Naive B cell (primary cell): ENCODE measurements around the gene YEATS4. TPM values are rescaled to one million over a fixed set of nuclear protein-coding genes. Genes with fewer than 3 reads are reported as not detected.

Experiments used
- ATAC-seq, 2 donors: fragments of 150-1000 bp; cut with Tn5 transposase; 2 replicates each; pipeline ENCODE4 v1.10.0; 2021; ENCODE audit warnings: low read depth in 2 of 2, mild to moderate bottlenecking in 2 of 2, moderate library complexity in 2 of 2
- DNase-seq: peaks from one replicate; pipeline ENCODE4 v3.0.0; 2022
- H3K27ac Mint-ChIP-seq, 6 donors: one replicate each; pipeline ENCODE4 v1.8.0; 2020 to 2022; ENCODE audit warnings: mild to moderate bottlenecking in 6 of 6, mixed read lengths in 6 of 6, moderate library complexity in 5 of 6, inconsistent platforms in 2 of 6
- H3K27me3 Mint-ChIP-seq, 3 donors: one replicate each; pipeline ENCODE4 v1.8.0; 2021 to 2022; ENCODE audit warnings: mixed read lengths in 3 of 3, mild to moderate bottlenecking in 1 of 3
- H3K36me3 Mint-ChIP-seq, 2 donors: one replicate each; pipeline ENCODE4 v1.8.0; 2020 to 2022; ENCODE audit warnings: mixed read lengths in 2 of 2, inconsistent platforms in 1 of 2, mild to moderate bottlenecking in 1 of 2
- H3K4me1 Mint-ChIP-seq, 3 donors: one replicate each; pipeline ENCODE4 v1.8.0; 2020 to 2022; ENCODE audit warnings: mixed read lengths in 3 of 3, inconsistent platforms in 1 of 3, mild to moderate bottlenecking in 1 of 3, moderate library complexity in 1 of 3
- H3K4me3 Mint-ChIP-seq, 8 donors: one replicate each; pipeline ENCODE4 v1.8.0; 2020 to 2022; ENCODE audit warnings: mild to moderate bottlenecking in 8 of 8, mixed read lengths in 8 of 8, moderate library complexity in 8 of 8, inconsistent platforms in 2 of 8
- H3K9me3 Mint-ChIP-seq, 7 donors: one replicate each; pipeline ENCODE4 v1.8.0; 2020 to 2022; ENCODE audit warnings: mixed read lengths in 7 of 7, mild to moderate bottlenecking in 5 of 7, inconsistent platforms in 2 of 7, moderate library complexity in 1 of 7
- polyA plus RNA-seq, 6 donors: library from polyadenylated mRNA; unstranded; fragments of 300-500 nt; fragmentation: Illumina TruSeq; gene quantifications; one replicate each; pipeline ENCODE4 v1.2.3, GENCODE V29; 2021; ENCODE audit warnings: low read depth in 6 of 6

YEATS4 gene
- polyA plus RNA-seq, 6 donors from 2014 or later = 24.3 to 51.8 (median 45.7) TPM

DNA sequence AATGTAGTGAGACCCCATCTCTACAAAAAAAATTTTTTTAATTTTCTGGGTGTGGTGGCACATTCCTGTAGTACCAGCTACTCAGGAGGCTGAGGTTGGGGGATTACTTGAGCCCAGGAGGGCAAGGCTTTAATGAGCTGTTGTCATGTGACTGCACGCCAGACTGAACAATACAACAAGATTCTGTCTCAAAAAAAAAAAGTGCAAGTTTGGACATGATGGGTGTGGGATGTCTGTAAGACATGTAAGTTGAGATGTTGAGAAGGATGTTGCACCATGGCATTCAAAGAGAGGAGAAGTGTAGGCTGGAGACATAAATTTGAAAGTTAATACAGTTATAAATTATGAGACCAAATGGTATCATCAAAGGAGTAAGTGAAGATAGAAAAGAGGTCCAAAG, 23.5 kb downstream of the YEATS4 start:
- Mint-ChIP-seq H3K9me3 (peaks cover 0 to under 1% (median 0%) of the 10 kb centered on the region in 7 donors), H3K4me1 (peaks cover 0 to 10% (median 0%) of the 10 kb centered on the region in 3 donors), H3K4me3 (no peak overlapping the region), H3K36me3 (peaks cover 13 to 33% of the 10 kb centered on the region in 2 donors), H3K27me3 (no peaks in the 10 kb centered on the region), H3K27ac (peak overlapping the region in 2 of 6 donors; percentile 37 to 56)
- DNase-seq (no peak), ATAC-seq (no peak)

DNA sequence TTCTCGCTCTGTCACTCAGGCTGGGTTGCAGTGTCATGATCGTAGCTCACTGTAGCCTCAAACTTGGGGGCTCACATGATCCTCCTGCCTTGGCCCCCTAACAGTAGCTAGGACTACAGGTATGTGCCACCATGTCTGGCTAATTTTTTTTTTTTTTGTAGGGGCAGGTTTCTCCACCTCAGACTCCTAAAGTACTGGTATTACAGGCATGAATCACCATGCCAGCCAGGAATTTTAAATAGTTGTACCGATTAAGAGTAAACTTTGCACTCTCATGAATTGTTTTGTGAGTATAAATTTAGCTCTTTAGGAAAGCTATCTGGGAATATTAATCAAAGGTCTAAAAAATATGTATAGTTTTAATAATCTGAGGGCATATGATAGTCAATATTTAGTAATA, 25.5 kb downstream of the YEATS4 start:
- Mint-ChIP-seq H3K36me3 (peaks cover 0 to 17% of the 10 kb centered on the region in 2 donors), H3K9me3 (no peaks in the 10 kb centered on the region), H3K4me3 (no peak overlapping the region), H3K27ac (no peak overlapping the region), H3K4me1 (peaks cover 0 to 10% (median 0%) of the 10 kb centered on the region in 3 donors), H3K27me3 (no peaks in the 10 kb centered on the region)
- DNase-seq (no peak), ATAC-seq (no peak)

DNA sequence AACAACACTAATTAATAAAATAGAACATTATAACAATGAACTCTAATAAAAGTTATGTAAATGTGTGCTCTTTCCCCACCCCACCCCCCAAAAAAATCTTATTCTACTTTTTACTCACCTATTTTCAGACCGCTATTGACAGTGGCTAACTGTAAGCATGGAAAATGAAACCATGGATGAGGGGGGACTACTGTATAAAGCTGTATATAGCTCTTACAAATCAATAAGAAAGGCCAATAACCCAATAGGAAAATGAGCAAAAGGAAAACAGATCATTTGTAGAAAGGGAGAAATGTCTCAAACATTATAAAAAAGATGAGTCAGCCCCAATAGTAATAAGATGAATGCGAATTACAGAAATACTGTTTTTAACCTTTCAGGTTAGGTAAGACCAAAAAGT, 27.4 kb downstream of the YEATS4 start:
- Mint-ChIP-seq H3K4me3 (no peak overlapping the region), H3K4me1 (peaks cover 0 to 7% (median 0%) of the 10 kb centered on the region in 3 donors), H3K27me3 (no peaks in the 10 kb centered on the region), H3K36me3 (peaks cover 0 to 24% of the 10 kb centered on the region in 2 donors), H3K9me3 (no peaks in the 10 kb centered on the region), H3K27ac (no peak overlapping the region)
- DNase-seq (no peak), ATAC-seq (no peak)

DNA sequence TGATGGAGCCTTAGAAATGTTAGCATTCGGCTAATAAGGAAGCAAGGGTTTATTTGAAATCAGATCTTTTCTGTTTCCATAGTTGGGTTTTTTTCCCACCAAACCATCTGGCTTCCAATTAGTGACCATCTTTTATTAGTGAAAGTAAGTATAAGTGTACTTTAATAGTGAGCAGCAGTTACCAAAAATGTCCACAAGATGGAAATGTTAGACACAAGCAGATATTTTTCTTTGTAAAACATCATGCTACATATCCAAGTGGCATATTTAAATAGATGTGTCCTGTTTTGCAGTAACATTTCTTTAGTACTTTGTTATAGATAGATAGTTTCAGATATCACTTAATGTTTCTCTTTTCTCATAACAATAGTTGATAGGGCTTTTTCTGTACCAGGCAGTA, 28.8 kb downstream of the YEATS4 start:
- no peak overlapping the region for H3K4me3 Mint-ChIP-seq
- DNase-seq = peak; percentile 3

DNA sequence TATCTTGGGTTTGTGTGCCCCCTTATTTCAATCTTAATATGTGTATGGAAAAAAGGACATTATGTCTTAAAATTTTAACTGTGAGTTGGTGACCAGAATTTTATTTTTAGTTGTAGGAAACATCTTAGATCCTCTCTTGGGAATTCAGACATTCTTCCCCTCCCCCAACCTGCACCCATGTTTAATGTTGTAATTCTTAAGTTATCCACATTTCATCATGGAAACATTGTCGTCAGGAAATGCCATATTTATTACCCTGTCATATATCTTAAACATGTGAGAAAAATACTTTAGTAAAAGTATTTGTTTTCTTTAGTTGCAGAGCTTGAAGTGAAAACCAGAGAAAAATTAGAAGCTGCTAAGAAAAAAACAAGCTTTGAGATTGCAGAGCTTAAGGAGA, 30.3 kb downstream of the YEATS4 start:
- no peaks in the 10 kb centered on the region for H3K9me3 Mint-ChIP-seq
- no peaks in the 10 kb centered on the region for H3K4me1 Mint-ChIP-seq
- no peak overlapping the region for H3K4me3 Mint-ChIP-seq
- peak overlapping the region in 2 of 6 donors; percentile 12 to 87 for H3K27ac Mint-ChIP-seq
- no peaks in the 10 kb centered on the region for H3K27me3 Mint-ChIP-seq
- H3K36me3 Mint-ChIP-seq = peaks cover 0 to 8% of the 10 kb centered on the region in 2 donors
- ATAC-seq (no peak), DNase-seq (no peak)

More for the DNA sequence above, 28.8 kb downstream of the YEATS4 start:
- ATAC-seq = peak in 1 of 2 donors; percentile 45
- H3K27me3 Mint-ChIP-seq = no peaks in the 10 kb centered on the region
- H3K4me1 Mint-ChIP-seq = peaks cover 0 to 4% (median 0%) of the 10 kb centered on the region in 3 donors
- no peak overlapping the region for H3K27ac Mint-ChIP-seq
- H3K36me3 Mint-ChIP-seq = peaks cover 0 to 14% of the 10 kb centered on the region in 2 donors
- no peaks in the 10 kb centered on the region for H3K9me3 Mint-ChIP-seq

DNA sequence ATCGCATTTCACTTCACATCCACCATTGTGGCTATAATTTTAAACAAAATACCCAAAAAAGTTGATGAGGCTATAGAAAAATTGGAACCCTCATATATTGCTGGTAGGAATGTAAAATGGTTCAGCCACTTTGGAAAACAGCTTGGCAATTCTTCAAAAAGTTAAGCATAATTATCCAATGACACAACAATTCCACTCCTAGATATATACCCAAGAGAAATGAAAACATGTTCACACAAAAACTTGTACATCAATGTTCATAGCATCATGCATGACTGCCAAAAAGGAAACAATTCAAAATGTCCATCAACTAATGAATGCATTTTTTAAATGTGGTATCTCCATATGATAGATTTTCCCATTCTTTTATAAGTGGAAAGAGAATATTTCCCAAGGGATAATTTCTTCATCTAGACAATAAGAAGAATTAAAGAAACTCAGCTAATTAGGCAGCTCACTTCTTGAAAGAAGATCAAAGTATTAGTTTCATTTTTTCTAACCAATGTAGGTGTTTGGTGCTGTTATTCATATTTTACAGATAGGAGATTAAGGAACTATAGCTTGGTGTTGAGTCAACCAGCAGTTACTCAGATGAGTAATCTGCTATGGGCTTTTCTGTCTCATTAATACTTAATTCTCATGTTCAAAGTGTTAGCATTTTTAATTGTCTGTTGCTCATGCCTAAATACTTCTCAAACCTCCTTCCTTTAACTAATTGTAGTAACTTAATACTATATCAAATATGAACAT, 32.8 kb downstream of the YEATS4 start:
- H3K4me1 Mint-ChIP-seq = no peaks in the 10 kb centered on the region
- ATAC-seq (no peak), DNase-seq (no peak)
- peaks cover 8 to 17% of the 10 kb centered on the region in 2 donors for H3K36me3 Mint-ChIP-seq
- no peak overlapping the region for H3K27ac Mint-ChIP-seq
- no peak overlapping the region for H3K4me3 Mint-ChIP-seq
- H3K9me3 Mint-ChIP-seq = peaks cover 0 to 10% (median 2%) of the 10 kb centered on the region in 7 donors
- no peaks in the 10 kb centered on the region for H3K27me3 Mint-ChIP-seq

DNA sequence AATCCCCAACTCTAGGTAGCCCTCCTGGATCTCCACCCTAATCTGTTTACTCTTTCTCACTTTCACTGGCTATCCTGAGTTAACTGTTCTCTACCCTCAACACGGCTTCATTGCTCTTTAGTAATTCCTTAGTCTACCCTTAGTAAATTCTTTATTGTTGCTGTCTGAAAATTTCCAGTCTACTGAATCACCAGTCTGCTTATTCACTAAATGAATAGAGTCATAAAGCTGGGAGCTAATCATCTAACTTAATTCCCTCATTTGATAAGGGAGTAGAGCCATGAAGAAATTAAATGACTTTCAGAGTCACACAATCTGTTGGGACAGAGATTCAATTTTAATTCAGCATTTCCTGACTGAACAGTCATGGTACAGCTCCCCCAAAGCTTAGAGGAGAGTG, 36.5 kb downstream of the YEATS4 start:
- Mint-ChIP-seq H3K4me1 (no peaks in the 10 kb centered on the region), H3K27me3 (no peaks in the 10 kb centered on the region), H3K27ac (no peak overlapping the region), H3K4me3 (no peak overlapping the region), H3K9me3 (peaks cover 0 to 13% (median 4%) of the 10 kb centered on the region in 7 donors), H3K36me3 (peaks cover 8 to 13% of the 10 kb centered on the region in 2 donors)
- no peak for DNase-seq
- no peak for ATAC-seq

DNA sequence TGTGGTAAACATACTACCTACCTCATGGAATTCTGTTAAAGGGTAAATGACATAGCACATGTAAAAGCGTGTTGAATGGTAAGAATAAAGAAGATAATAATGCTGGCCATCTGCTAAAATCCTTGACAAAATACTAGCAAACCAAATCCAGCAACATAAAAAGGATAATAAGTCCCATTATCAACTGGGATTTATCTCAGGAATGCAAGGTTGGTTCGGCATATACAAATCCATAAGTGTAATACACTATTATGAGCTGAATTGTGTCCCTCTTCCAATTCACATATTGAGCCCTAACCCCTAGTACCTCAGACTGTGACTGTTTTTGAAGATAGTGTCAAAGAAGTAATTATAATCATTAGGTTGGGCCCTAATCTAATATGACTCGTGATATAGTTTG, 37.4 kb downstream of the YEATS4 start:
- Mint-ChIP-seq H3K4me1 (no peaks in the 10 kb centered on the region), H3K36me3 (peaks cover 8 to 13% of the 10 kb centered on the region in 2 donors), H3K4me3 (no peak overlapping the region), H3K27ac (no peak overlapping the region), H3K9me3 (peaks cover 0 to 13% (median 4%) of the 10 kb centered on the region in 7 donors), H3K27me3 (no peaks in the 10 kb centered on the region)
- DNase-seq = no peak
- no peak for ATAC-seq

DNA sequence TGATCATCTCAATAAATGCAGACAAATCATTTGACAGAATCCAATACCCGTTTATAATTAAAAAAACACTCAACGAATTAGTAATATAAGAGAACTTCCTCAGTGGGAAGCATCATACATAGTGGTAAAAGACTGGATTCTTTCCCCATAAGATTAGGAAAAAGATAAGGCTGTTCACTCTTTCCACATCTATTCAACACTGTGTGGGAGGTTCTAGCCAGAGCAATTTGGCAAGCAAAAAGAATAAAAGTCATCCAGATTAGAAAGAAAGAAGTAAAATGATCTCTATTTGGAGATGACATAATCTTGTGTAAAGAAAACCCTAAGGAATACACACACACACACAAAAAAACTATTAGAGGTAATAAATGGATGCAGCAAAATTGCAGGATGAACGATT, 38.4 kb downstream of the YEATS4 start:
- Mint-ChIP-seq H3K27me3 (no peaks in the 10 kb centered on the region), H3K9me3 (peaks cover 0 to 13% (median 4%) of the 10 kb centered on the region in 7 donors), H3K36me3 (peaks cover 8 to 13% of the 10 kb centered on the region in 2 donors), H3K4me3 (no peak overlapping the region), H3K27ac (no peak overlapping the region), H3K4me1 (no peaks in the 10 kb centered on the region)
- no peak for ATAC-seq
- DNase-seq = no peak

DNA sequence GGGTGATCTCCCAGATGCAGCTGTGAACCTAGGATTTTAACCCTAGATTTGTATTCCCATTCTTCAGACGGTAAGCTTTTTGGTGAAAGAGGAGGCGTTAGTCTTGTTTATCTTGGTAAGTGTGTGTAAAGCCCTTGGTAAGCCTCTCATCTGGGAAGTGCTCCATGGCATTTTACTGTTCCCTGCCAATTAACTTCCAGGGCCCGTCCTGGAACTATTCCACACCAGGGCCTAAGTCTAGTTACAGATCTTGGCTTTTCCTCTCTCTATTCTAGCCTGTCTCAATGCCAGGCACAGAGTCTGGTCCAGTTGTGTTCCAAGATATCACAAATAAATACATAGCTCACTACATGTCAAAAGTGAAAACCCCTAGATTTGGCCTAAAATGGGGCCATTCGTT, 42.4 kb downstream of the YEATS4 start:
- Mint-ChIP-seq H3K36me3 (peaks cover 0 to 9% of the 10 kb centered on the region in 2 donors), H3K27me3 (no peaks in the 10 kb centered on the region), H3K4me3 (no peak overlapping the region), H3K4me1 (no peaks in the 10 kb centered on the region), H3K27ac (no peak overlapping the region), H3K9me3 (peaks cover 0 to 7% (median 1%) of the 10 kb centered on the region in 7 donors)
- ATAC-seq = no peak
- no peak for DNase-seq

DNA sequence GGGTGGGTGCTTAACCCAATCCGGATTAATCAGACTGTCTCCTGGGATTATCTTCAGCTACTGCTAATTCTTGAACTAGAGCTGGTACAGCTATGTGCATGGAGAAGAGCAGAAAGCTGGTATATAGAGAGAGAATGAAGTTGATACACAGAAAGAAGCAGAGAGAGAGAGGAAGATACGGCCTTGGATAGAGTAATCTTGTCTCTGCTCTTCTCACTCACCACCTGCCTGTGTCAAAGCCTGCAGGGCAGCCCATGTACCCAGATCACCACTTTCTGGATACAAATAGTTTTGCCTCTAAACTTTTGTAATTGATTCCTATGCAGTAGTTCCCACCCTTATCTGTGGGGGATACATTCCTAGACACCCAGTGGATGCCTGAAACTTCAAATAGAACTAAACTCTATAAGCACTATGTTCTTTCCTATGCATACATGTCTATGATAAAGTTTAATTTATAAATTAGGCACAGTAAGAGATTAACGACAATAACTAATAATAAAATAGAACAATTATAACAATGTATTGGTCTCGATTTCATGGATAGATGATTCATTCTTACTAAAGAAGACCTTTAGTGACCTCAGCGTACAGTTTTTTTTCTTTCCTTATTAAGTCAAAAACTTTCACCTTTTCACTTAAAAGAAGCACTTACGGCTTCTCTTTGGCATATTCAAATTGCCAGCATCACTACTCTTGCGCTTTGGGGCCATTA, 45.5 kb downstream of the YEATS4 start:
- DNase-seq (no peak), ATAC-seq (no peak)
- H3K27ac Mint-ChIP-seq = peak overlapping the region in 1 of 6 donors; percentile 57
- H3K36me3 Mint-ChIP-seq = peaks cover 0 to under 1% of the 10 kb centered on the region in 2 donors
- H3K4me1 Mint-ChIP-seq = no peaks in the 10 kb centered on the region
- no peak overlapping the region for H3K4me3 Mint-ChIP-seq
- no peaks in the 10 kb centered on the region for H3K27me3 Mint-ChIP-seq
- H3K9me3 Mint-ChIP-seq = no peaks in the 10 kb centered on the region

DNA sequence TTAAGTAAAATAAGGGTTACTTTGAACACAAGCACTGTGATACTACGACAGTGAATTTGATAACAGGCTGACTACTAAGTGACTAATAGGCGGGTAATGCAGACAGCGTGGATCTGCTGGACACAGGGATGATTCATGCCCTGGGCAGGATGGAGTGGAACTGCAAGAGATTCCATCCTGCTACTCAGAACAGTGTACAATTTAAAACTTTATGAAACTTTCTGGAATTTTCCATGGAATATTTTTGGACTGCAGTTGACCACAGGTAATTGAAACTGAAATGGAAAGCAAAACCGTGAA, 46.0 kb downstream of the YEATS4 start:
- Mint-ChIP-seq H3K27me3 (no peaks in the 10 kb centered on the region), H3K27ac (no peak overlapping the region), H3K4me3 (no peak overlapping the region), H3K9me3 (no peaks in the 10 kb centered on the region), H3K36me3 (peaks cover 0 to 5% of the 10 kb centered on the region in 2 donors), H3K4me1 (no peaks in the 10 kb centered on the region)
- ATAC-seq (no peak), DNase-seq (no peak)

DNA sequence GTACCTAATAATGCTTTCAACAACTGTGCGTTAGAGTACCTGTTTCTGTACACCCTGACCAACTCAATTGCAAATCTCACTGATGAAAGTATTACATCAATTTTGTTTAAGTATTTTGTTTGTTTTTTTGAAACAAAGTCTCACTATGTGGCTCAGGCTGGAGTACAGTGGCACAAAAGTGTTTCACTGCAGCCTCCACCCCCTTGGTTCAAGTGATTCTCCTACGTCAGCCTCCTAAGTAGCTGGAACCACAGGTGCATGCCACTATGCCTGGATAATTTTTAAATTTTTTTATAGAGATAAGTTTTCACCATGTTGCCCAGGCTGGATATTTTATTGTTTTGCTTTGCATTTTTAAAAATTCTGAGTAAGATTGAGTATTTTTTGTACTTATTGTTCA, 46.7 kb downstream of the YEATS4 start:
- H3K27me3 Mint-ChIP-seq = no peaks in the 10 kb centered on the region
- ATAC-seq (no peak), DNase-seq (no peak)
- H3K4me3 Mint-ChIP-seq = no peak overlapping the region
- no peaks in the 10 kb centered on the region for H3K4me1 Mint-ChIP-seq
- peaks cover 0 to 8% of the 10 kb centered on the region in 2 donors for H3K36me3 Mint-ChIP-seq
- H3K9me3 Mint-ChIP-seq = no peaks in the 10 kb centered on the region
- no peak overlapping the region for H3K27ac Mint-ChIP-seq

DNA sequence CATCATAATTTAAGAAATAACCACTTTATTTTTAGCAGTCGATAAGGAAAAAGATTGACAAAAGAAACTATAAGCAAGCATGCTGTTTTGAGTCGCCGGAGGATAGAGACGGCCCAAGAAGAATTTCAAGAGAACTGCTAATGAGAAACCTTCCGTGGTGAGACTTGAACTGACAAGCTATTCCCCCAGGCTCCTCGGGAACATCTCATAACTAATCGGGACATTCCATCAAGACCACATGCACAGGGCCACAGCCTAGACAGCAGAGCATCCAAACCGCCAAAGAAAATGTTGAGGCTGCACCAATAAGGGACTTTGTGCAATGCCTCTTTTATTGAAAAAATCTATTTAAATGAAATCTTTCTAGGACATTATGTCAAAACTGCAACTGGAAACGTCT, 51.0 kb downstream of the YEATS4 start:
- no peaks in the 10 kb centered on the region for H3K27me3 Mint-ChIP-seq
- H3K36me3 Mint-ChIP-seq = peaks cover 8% of the 10 kb centered on the region in 2 donors
- H3K9me3 Mint-ChIP-seq = no peaks in the 10 kb centered on the region
- H3K4me1 Mint-ChIP-seq = no peaks in the 10 kb centered on the region
- ATAC-seq (no peak), DNase-seq (no peak)
- no peak overlapping the region for H3K4me3 Mint-ChIP-seq
- H3K27ac Mint-ChIP-seq = no peak overlapping the region
